HG02763 (cell line): ENCODE measurements around the gene ATF3.

Source experiments
- ATAC-seq: cut with Tn5 transposase; IDR thresholded peaks from one replicate; pipeline ENCODE4 v1.9.1; 2021; ENCODE audit warnings: mild to moderate bottlenecking, moderate library complexity; ENCODE audit not compliant: unreplicated experiment

Gene ATF3

GRCh38 chr1:212608392-212608958 is at the start of gene ATF3:
ATF3 (plus strand) TSS chr1:212608761; CDS start chr1:212615022, 6,261 bp downstream.
- ATAC-seq = peak; percentile 69

- no peak for ATAC-seq
Measured at GRCh38 chr1:212559929-212560328, 48.6 kb upstream of the ATF3 start.

GRCh38 chr1:212560933-212561460 is 47.6 kb upstream of the ATF3 start:
- no peak for ATAC-seq

GRCh38 chr1:212561501-212561931 is 47.0 kb upstream of the ATF3 start:
- no peak for ATAC-seq

- ATAC-seq = no peak
Measured at GRCh38 chr1:212562771-212563170, 45.8 kb upstream of the ATF3 start.

GRCh38 chr1:212565079-212565478 is 43.5 kb upstream of the ATF3 start:
- ATAC-seq = no peak

GRCh38 chr1:212565571-212566305 is 42.8 kb upstream of the ATF3 start:
- ATAC-seq = no peak

- peak; percentile 97 for ATAC-seq
Measured at GRCh38 chr1:212566522-212567479, 41.8 kb upstream of the ATF3 start.

GRCh38 chr1:212567638-212568037 is 40.9 kb upstream of the ATF3 start:
- ATAC-seq = no peak

GRCh38 chr1:212568978-212569537 is 39.5 kb upstream of the ATF3 start:
- no peak for ATAC-seq

GRCh38 chr1:212574732-212575131 is 33.8 kb upstream of the ATF3 start:
- ATAC-seq = no peak

- no peak for ATAC-seq
Measured at GRCh38 chr1:212575333-212575732, 33.2 kb upstream of the ATF3 start.

- ATAC-seq = no peak
Measured at GRCh38 chr1:212578041-212578440, 30.5 kb upstream of the ATF3 start.

- ATAC-seq = no peak
Measured at GRCh38 chr1:212581034-212581433, 27.5 kb upstream of the ATF3 start.

- no peak for ATAC-seq
Measured at GRCh38 chr1:212582291-212582690, 26.3 kb upstream of the ATF3 start.

- ATAC-seq = no peak
Measured at GRCh38 chr1:212582808-212583615, 25.5 kb upstream of the ATF3 start.

GRCh38 chr1:212583643-212584042 is 24.9 kb upstream of the ATF3 start:
- no peak for ATAC-seq

GRCh38 chr1:212584092-212584886 is 24.3 kb upstream of the ATF3 start:
- ATAC-seq = no peak

- ATAC-seq = no peak
Measured at GRCh38 chr1:212585210-212585609, 23.4 kb upstream of the ATF3 start.
